ENCODE data around the gene SNAP29.

The SNAP29 gene

DNA sequence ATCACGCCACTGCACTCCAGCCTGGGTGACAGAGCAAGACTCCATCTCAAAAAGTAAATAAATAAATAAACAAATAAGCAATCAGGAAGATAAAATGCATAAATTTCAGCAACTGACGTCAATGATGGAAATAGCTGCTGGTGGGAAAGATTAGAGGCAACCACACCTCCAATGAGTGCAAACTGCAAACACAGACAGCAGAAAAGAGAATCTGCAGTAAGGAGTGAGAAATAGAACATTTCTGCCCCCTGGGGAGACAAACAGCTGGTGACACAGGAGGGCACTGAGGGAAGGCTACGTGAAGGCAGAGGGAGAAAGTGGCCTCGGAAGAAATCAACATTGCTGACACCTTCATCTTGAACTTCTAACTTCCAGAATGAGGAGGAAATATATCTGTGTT, 6.7 kb upstream of the SNAP29 start:
- H2AK5ac ChIP-seq (ENCODE audit: low read length): no peak overlapping the region
- no peaks in the 10 kb centered on the region for H3K36me3 ChIP-seq (ENCODE audit: control insufficient read depth in 1 of 2, insufficient read depth in 2 of 2, low read length in 2 of 2)
- H3K4me1 ChIP-seq (ENCODE audit: control insufficient read depth in 1 of 2, insufficient read depth in 2 of 2, low read length in 2 of 2): peaks cover 5 to 6% of the 10 kb centered on the region in 2 experiments
- WGBS (ENCODE audit: extremely low coverage, insufficient coverage, insufficient read length): no CpG with 5 or more reads among the region's 4 CpGs
- no peak overlapping the region for H2AFZ ChIP-seq (ENCODE audit: insufficient read depth, low read length, poor library complexity)
- no peaks in the 10 kb centered on the region for H3K79me1 ChIP-seq (ENCODE audit: low read length)
- H3K14ac ChIP-seq (ENCODE audit: low read length): no peak overlapping the region
- no peak overlapping the region for H2BK12ac ChIP-seq (ENCODE audit: low read length)
- peaks cover 12% of the 10 kb centered on the region for H3K79me2 ChIP-seq (ENCODE audit: control insufficient read depth, insufficient read depth, low read length, poor library complexity)
- H3K4ac ChIP-seq (ENCODE audit: low read depth, low read length): peak overlapping the region; percentile 51
- no peaks in the 10 kb centered on the region for H3K27me3 ChIP-seq (ENCODE audit: insufficient read depth, low read length)
- H2BK5ac ChIP-seq (ENCODE audit: low read depth, low read length, poor library complexity): no peak overlapping the region
- H3K23ac ChIP-seq (ENCODE audit: low read length): no peak overlapping the region
- no peak overlapping the region for H3K18ac ChIP-seq (ENCODE audit: low read length)
- H3K9ac ChIP-seq (ENCODE audit: low read length): no peak overlapping the region
- DNase-seq: peak; percentile 41 to 79
- H3K4me3 ChIP-seq (ENCODE audit: low read depth, low read length): no peak overlapping the region
- no peak overlapping the region for H4K8ac ChIP-seq (ENCODE audit: low read depth, low read length)
- H3K9me3 ChIP-seq (ENCODE audit: insufficient read depth, low read depth, low read length): no peaks in the 10 kb centered on the region
- no peak overlapping the region for H2BK120ac ChIP-seq (ENCODE audit: insufficient read depth, low read length, poor library complexity)
- H4K12ac ChIP-seq (ENCODE audit: low read depth, low read length): no peak overlapping the region
- no peak overlapping the region for H3K4me2 ChIP-seq (ENCODE audit: low read length)
- H4K91ac ChIP-seq (ENCODE audit: low read depth, low read length): no peak overlapping the region
- no peak overlapping the region for H3K27ac ChIP-seq (ENCODE audit: low read depth, low read length)

DNA sequence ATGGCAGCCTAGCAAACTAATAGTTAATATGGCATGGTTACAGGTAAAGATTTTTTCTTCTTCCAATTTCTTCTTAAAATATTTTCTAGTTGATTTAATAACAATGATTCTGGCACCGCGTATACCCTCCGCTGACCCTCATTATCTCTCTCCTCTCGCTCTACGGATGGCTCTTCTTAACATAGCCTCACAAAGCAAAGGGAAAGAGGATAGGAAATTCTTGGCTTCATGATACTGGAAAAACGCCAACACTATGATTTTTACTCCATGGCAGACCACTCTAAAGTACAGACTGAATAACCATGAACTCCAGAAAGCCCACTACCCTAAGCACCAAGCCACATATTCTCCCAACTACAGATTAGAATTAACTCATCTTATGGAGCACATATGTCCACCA, 6.3 kb upstream of the SNAP29 start:
- H3K27me3 ChIP-seq (ENCODE audit: insufficient read depth, low read length): no peaks in the 10 kb centered on the region
- no peak overlapping the region for H3K4ac ChIP-seq (ENCODE audit: low read depth, low read length)
- H3K9me3 ChIP-seq (ENCODE audit: insufficient read depth, low read depth, low read length): no peaks in the 10 kb centered on the region
- DNase-seq: no peak
- no peak overlapping the region for H3K23ac ChIP-seq (ENCODE audit: low read length)
- no peak overlapping the region for H4K12ac ChIP-seq (ENCODE audit: low read depth, low read length)
- H3K4me2 ChIP-seq (ENCODE audit: low read length): no peak overlapping the region
- H3K14ac ChIP-seq (ENCODE audit: low read length): no peak overlapping the region
- no peak overlapping the region for H2BK120ac ChIP-seq (ENCODE audit: insufficient read depth, low read length, poor library complexity)
- peaks cover 13% of the 10 kb centered on the region for H3K79me2 ChIP-seq (ENCODE audit: control insufficient read depth, insufficient read depth, low read length, poor library complexity)
- H2BK5ac ChIP-seq (ENCODE audit: low read depth, low read length, poor library complexity): no peak overlapping the region
- peak overlapping the region; percentile 30 for H3K27ac ChIP-seq (ENCODE audit: low read depth, low read length)
- no peak overlapping the region for H3K18ac ChIP-seq (ENCODE audit: low read length)
- no peaks in the 10 kb centered on the region for H3K79me1 ChIP-seq (ENCODE audit: low read length)
- no CpG with 5 or more reads among the region's 6 CpGs for WGBS (ENCODE audit: extremely low coverage, insufficient coverage, insufficient read length)
- H4K8ac ChIP-seq (ENCODE audit: low read depth, low read length): no peak overlapping the region
- H4K91ac ChIP-seq (ENCODE audit: low read depth, low read length): no peak overlapping the region
- no peak overlapping the region for H2BK12ac ChIP-seq (ENCODE audit: low read length)
- peaks cover 5 to 8% of the 10 kb centered on the region in 2 experiments for H3K4me1 ChIP-seq (ENCODE audit: control insufficient read depth in 1 of 2, insufficient read depth in 2 of 2, low read length in 2 of 2)
- H3K9ac ChIP-seq (ENCODE audit: low read length): no peak overlapping the region
- no peak overlapping the region for H3K4me3 ChIP-seq (ENCODE audit: low read depth, low read length)
- no peaks in the 10 kb centered on the region for H3K36me3 ChIP-seq (ENCODE audit: control insufficient read depth in 1 of 2, insufficient read depth in 2 of 2, low read length in 2 of 2)
- H2AK5ac ChIP-seq (ENCODE audit: low read length): no peak overlapping the region
- no peak overlapping the region for H2AFZ ChIP-seq (ENCODE audit: insufficient read depth, low read length, poor library complexity)

DNA sequence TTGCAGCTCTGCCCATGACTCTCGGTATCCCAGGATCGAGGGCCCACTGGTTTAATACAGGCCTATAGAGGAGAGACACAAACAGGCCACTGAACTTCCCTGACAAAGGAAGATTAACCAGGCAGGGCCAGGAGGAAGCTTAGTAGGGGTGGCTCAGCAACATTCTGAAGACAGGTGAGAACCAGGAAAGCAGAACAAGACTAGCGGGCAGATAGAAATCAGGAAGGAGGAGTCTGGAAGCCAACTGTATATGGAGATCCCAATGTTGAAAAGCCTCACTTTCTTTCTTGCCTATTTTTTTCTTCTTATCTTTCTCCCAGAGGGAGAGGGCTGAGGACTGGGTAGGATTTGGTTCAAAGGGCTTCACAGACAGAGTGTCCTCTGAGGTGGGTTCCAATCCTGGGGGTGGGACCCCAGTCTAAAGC, 5.6 kb upstream of the SNAP29 start:
- Histone ChIP-seq H4K12ac (ENCODE audit: low read depth, low read length) (no peak overlapping the region), H3K9ac (ENCODE audit: low read length) (no peak overlapping the region), H3K27ac (ENCODE audit: low read depth, low read length) (peak overlapping the region; percentile 30), H3K79me1 (ENCODE audit: low read length) (peaks cover 6% of the 10 kb centered on the region), H3K9me3 (ENCODE audit: insufficient read depth, low read depth, low read length) (no peaks in the 10 kb centered on the region), H3K18ac (ENCODE audit: low read length) (no peak overlapping the region), H3K27me3 (ENCODE audit: insufficient read depth, low read length) (no peaks in the 10 kb centered on the region), H4K8ac (ENCODE audit: low read depth, low read length) (no peak overlapping the region), H2AK5ac (ENCODE audit: low read length) (no peak overlapping the region), H2BK12ac (ENCODE audit: low read length) (no peak overlapping the region), H4K91ac (ENCODE audit: low read depth, low read length) (no peak overlapping the region), H3K4me2 (ENCODE audit: low read length) (no peak overlapping the region), H3K4ac (ENCODE audit: low read depth, low read length) (no peak overlapping the region), H2BK5ac (ENCODE audit: low read depth, low read length, poor library complexity) (no peak overlapping the region), H3K36me3 (ENCODE audit: control insufficient read depth in 1 of 2, insufficient read depth in 2 of 2, low read length in 2 of 2) (no peaks in the 10 kb centered on the region), H3K79me2 (ENCODE audit: control insufficient read depth, insufficient read depth, low read length, poor library complexity) (peaks cover 13% of the 10 kb centered on the region), H3K23ac (ENCODE audit: low read length) (no peak overlapping the region), H2AFZ (ENCODE audit: insufficient read depth, low read length, poor library complexity) (no peak overlapping the region), H2BK120ac (ENCODE audit: insufficient read depth, low read length, poor library complexity) (no peak overlapping the region), H3K4me3 (ENCODE audit: low read depth, low read length) (no peak overlapping the region), H3K14ac (ENCODE audit: low read length) (no peak overlapping the region), H3K4me1 (ENCODE audit: control insufficient read depth in 1 of 2, insufficient read depth in 2 of 2, low read length in 2 of 2) (peaks cover 9 to 12% of the 10 kb centered on the region in 2 experiments)
- DNase-seq: peak; percentile 80 to 83
- WGBS (ENCODE audit: extremely low coverage, insufficient coverage, insufficient read length): no CpG with 5 or more reads among the region's 3 CpGs

DNA sequence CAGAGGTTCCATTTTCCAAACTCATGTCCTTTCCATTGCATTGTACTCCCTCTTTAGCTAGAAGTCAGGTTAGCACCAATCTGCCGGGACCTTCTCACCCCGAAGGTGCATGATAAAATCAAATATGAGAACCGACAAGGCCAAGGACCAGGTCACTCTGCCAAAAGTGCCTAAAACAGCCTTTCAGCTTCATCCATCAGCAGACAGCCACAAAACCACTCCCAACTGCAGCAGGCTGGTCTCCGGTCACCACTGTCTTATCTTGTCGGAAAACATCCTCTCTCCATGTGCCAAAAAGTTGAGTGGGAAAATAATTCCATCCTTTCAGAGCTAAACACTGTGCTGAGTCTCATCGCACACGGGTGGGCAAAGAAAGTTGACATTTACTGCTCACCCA, 1.6 kb upstream of the SNAP29 start:
- Histone ChIP-seq H3K18ac (ENCODE audit: low read length) (no peak overlapping the region), H3K4me3 (ENCODE audit: low read depth, low read length) (no peak overlapping the region), H3K27me3 (ENCODE audit: insufficient read depth, low read length) (no peaks in the 10 kb centered on the region), H3K9ac (ENCODE audit: low read length) (no peak overlapping the region), H2BK120ac (ENCODE audit: insufficient read depth, low read length, poor library complexity) (no peak overlapping the region), H3K4me1 (ENCODE audit: control insufficient read depth in 1 of 2, insufficient read depth in 2 of 2, low read length in 2 of 2) (peaks cover 14 to 15% of the 10 kb centered on the region in 2 experiments), H4K12ac (ENCODE audit: low read depth, low read length) (no peak overlapping the region), H3K4me2 (ENCODE audit: low read length) (peak overlapping the region; percentile 61), H4K8ac (ENCODE audit: low read depth, low read length) (no peak overlapping the region), H2BK12ac (ENCODE audit: low read length) (no peak overlapping the region), H2AK5ac (ENCODE audit: low read length) (no peak overlapping the region), H3K14ac (ENCODE audit: low read length) (no peak overlapping the region), H2BK5ac (ENCODE audit: low read depth, low read length, poor library complexity) (no peak overlapping the region), H3K23ac (ENCODE audit: low read length) (no peak overlapping the region), H3K79me1 (ENCODE audit: low read length) (peaks cover 12% of the 10 kb centered on the region), H3K27ac (ENCODE audit: low read depth, low read length) (no peak overlapping the region), H3K9me3 (ENCODE audit: insufficient read depth, low read depth, low read length) (peaks cover 3% of the 10 kb centered on the region), H4K91ac (ENCODE audit: low read depth, low read length) (no peak overlapping the region), H3K79me2 (ENCODE audit: control insufficient read depth, insufficient read depth, low read length, poor library complexity) (peaks cover 9% of the 10 kb centered on the region), H3K4ac (ENCODE audit: low read depth, low read length) (no peak overlapping the region), H2AFZ (ENCODE audit: insufficient read depth, low read length, poor library complexity) (no peak overlapping the region), H3K36me3 (ENCODE audit: control insufficient read depth in 1 of 2, insufficient read depth in 2 of 2, low read length in 2 of 2) (no peaks in the 10 kb centered on the region)
- DNase-seq: no peak
- no CpG with 5 or more reads among the region's 7 CpGs for WGBS (ENCODE audit: extremely low coverage, insufficient coverage, insufficient read length)
